ENCODE data around the gene CYP24A1.

Gene CYP24A1

GRCh38 chr20:54179946-54180345 lies 6.2 kb upstream of the CYP24A1 start:
- no peak for DNase-seq (ENCODE audit: low read depth)
- no peak overlapping the region for H3K4me3 ChIP-seq (ENCODE audit: low read depth, low read length)

GRCh38 chr20:54178256-54178655 lies 4.5 kb upstream of the CYP24A1 start:
- DNase-seq (ENCODE audit: low read depth) = no peak
- no peak overlapping the region for H3K4me3 ChIP-seq (ENCODE audit: low read depth, low read length)

GRCh38 chr20:54177378-54177777 lies 3.6 kb upstream of the CYP24A1 start:
- H3K4me3 ChIP-seq (ENCODE audit: low read depth, low read length) = no peak overlapping the region
- no peak for DNase-seq (ENCODE audit: low read depth)

- no peak for DNase-seq (ENCODE audit: low read depth)
- H3K4me3 ChIP-seq (ENCODE audit: low read depth, low read length) = no peak overlapping the region
Observed at GRCh38 chr20:54176610-54177009, 2.8 kb upstream of the CYP24A1 start.

GRCh38 chr20:54174457-54175175 lies 830 bp upstream of the CYP24A1 start:
- DNase-seq (ENCODE audit: low read depth) = no peak
- H3K4me3 ChIP-seq (ENCODE audit: low read depth, low read length) = no peak overlapping the region

- no peak overlapping the region for H3K4me3 ChIP-seq (ENCODE audit: low read depth, low read length)
- DNase-seq (ENCODE audit: low read depth) = no peak
Observed at GRCh38 chr20:54172856-54173652, 732 bp downstream of the CYP24A1 start.

- DNase-seq (ENCODE audit: low read depth) = no peak
- H3K4me3 ChIP-seq (ENCODE audit: low read depth, low read length) = no peak overlapping the region
Observed at GRCh38 chr20:54172532-54172855, 1.3 kb downstream of the CYP24A1 start.

- DNase-seq (ENCODE audit: low read depth) = no peak
- no peak overlapping the region for H3K4me3 ChIP-seq (ENCODE audit: low read depth, low read length)
Observed at GRCh38 chr20:54170963-54171362, 2.8 kb downstream of the CYP24A1 start.

- no peak overlapping the region for H3K4me3 ChIP-seq (ENCODE audit: low read depth, low read length)
- DNase-seq (ENCODE audit: low read depth) = no peak
Observed at GRCh38 chr20:54170026-54170471, 3.7 kb downstream of the CYP24A1 start.

- no peak overlapping the region for H3K4me3 ChIP-seq (ENCODE audit: low read depth, low read length)
- no peak for DNase-seq (ENCODE audit: low read depth)
Observed at GRCh38 chr20:54168961-54169862, 4.6 kb downstream of the CYP24A1 start.

- H3K4me3 ChIP-seq (ENCODE audit: low read depth, low read length) = no peak overlapping the region
- peak; percentile 2 for DNase-seq (ENCODE audit: low read depth)
Observed at GRCh38 chr20:54167909-54168872, 5.6 kb downstream of the CYP24A1 start.

- no peak overlapping the region for H3K4me3 ChIP-seq (ENCODE audit: low read depth, low read length)
- DNase-seq (ENCODE audit: low read depth) = no peak
Observed at GRCh38 chr20:54166987-54167662, 6.7 kb downstream of the CYP24A1 start.

GRCh38 chr20:54165803-54166202 lies 8.0 kb downstream of the CYP24A1 start:
- DNase-seq (ENCODE audit: low read depth) = no peak

GRCh38 chr20:54165014-54165413 lies 8.8 kb downstream of the CYP24A1 start:
- no peak overlapping the region for H3K4me3 ChIP-seq (ENCODE audit: low read depth, low read length)
- no peak for DNase-seq (ENCODE audit: low read depth)

More at GRCh38 chr20:54165803-54166202, 8.0 kb downstream of the CYP24A1 start:
- no peak overlapping the region for H3K4me3 ChIP-seq (ENCODE audit: low read depth, low read length)

GRCh38 chr20:54163402-54163801 lies 10.4 kb downstream of the CYP24A1 start:
- no peak overlapping the region for H3K4me3 ChIP-seq (ENCODE audit: low read depth, low read length)

GRCh38 chr20:54162378-54163009 lies 11.3 kb downstream of the CYP24A1 start:
- no peak overlapping the region for H3K4me3 ChIP-seq (ENCODE audit: low read depth, low read length)
- no peak for DNase-seq (ENCODE audit: low read depth)

More at GRCh38 chr20:54163402-54163801, 10.4 kb downstream of the CYP24A1 start:
- no peak for DNase-seq (ENCODE audit: low read depth)

- H3K4me3 ChIP-seq (ENCODE audit: low read depth, low read length) = no peak overlapping the region
- no peak for DNase-seq (ENCODE audit: low read depth)
Observed at GRCh38 chr20:54161821-54162149, 12.0 kb downstream of the CYP24A1 start.

Data from skeletal muscle cell (primary cell).